HG03442 (cell line): ENCODE results near the gene OR51A2.
"Not testable (repeated sequence)": the region's sequence is repeated elsewhere in the genome, so short reads cannot be mapped to it uniquely, and the experiment has no call there.

ENCODE experiments used
- ATAC-seq: cut with Tn5 transposase; IDR thresholded peaks from one replicate; pipeline ENCODE4 v1.9.1; 2021; ENCODE audit warnings: mild to moderate bottlenecking, moderate library complexity; ENCODE audit not compliant: unreplicated experiment

Gene OR51A2

GRCh38 chr11:4955613-4956012 is at the start of gene OR51A2:
Gene OR51A2, minus strand, starts transcription at chr11:4955713. Its CDS starts 0 bp downstream, at chr11:4955713.
- not testable (repeated sequence) for ATAC-seq

- ATAC-seq: no peak
Measured at GRCh38 chr11:5004424-5005274, 49.1 kb upstream of the OR51A2 start.

GRCh38 chr11:4994551-4994950 is 39.0 kb upstream of the OR51A2 start, which contains the start of gene OR51L1:
Gene OR51L1, plus strand, starts transcription at chr11:4994851. Its CDS starts 4,132 bp downstream, at chr11:4998983.
- no peak for ATAC-seq

- ATAC-seq: peak; percentile 39
Measured at GRCh38 chr11:4991060-4991459, 35.5 kb upstream of the OR51A2 start.

GRCh38 chr11:4983841-4984240 is 28.3 kb upstream of the OR51A2 start:
- ATAC-seq: no peak

GRCh38 chr11:4982678-4983077 is 27.2 kb upstream of the OR51A2 start:
- no peak for ATAC-seq

- ATAC-seq: no peak
Measured at GRCh38 chr11:4979036-4979435, 23.5 kb upstream of the OR51A2 start.

- no peak for ATAC-seq
Measured at GRCh38 chr11:4975436-4975835, 19.9 kb upstream of the OR51A2 start.

GRCh38 chr11:4962816-4963215 is 7.3 kb upstream of the OR51A2 start:
- no peak for ATAC-seq

- no peak for ATAC-seq
Measured at GRCh38 chr11:4960877-4961276, 5.4 kb upstream of the OR51A2 start.

GRCh38 chr11:4957396-4957795 is 1.9 kb upstream of the OR51A2 start:
- ATAC-seq: no peak

- ATAC-seq: no peak
Measured at GRCh38 chr11:4947505-4947904, 8.0 kb downstream of the OR51A2 start, which contains the start of gene OR51A4. Gene OR51A4, minus strand, starts transcription at chr11:4947605. Its CDS starts 505 bp downstream, at chr11:4947100.

GRCh38 chr11:4936745-4937144 is 18.8 kb downstream of the OR51A2 start:
- ATAC-seq: no peak

- no peak for ATAC-seq
Measured at GRCh38 chr11:4932751-4933150, 22.8 kb downstream of the OR51A2 start.

- no peak for ATAC-seq
Measured at GRCh38 chr11:4926608-4927007, 28.9 kb downstream of the OR51A2 start.

- no peak for ATAC-seq
Measured at GRCh38 chr11:4924239-4924638, 31.3 kb downstream of the OR51A2 start, which contains the start of gene OR51G1. Gene OR51G1, minus strand, starts transcription at chr11:4924339. Its CDS starts 0 bp downstream, at chr11:4924339.

GRCh38 chr11:4922304-4922703 is 33.2 kb downstream of the OR51A2 start:
- ATAC-seq: no peak

GRCh38 chr11:4921796-4922195 is 33.7 kb downstream of the OR51A2 start:
- no peak for ATAC-seq

- ATAC-seq: no peak
Measured at GRCh38 chr11:4919250-4919649, 36.3 kb downstream of the OR51A2 start, which contains the start of gene OR51G2. Gene OR51G2, minus strand, starts transcription at chr11:4919350. Its CDS starts 3,687 bp downstream, at chr11:4915663.

GRCh38 chr11:4916581-4916980 is 38.9 kb downstream of the OR51A2 start:
- no peak for ATAC-seq
